ENCODE data around the gene STAB2.

DNA sequence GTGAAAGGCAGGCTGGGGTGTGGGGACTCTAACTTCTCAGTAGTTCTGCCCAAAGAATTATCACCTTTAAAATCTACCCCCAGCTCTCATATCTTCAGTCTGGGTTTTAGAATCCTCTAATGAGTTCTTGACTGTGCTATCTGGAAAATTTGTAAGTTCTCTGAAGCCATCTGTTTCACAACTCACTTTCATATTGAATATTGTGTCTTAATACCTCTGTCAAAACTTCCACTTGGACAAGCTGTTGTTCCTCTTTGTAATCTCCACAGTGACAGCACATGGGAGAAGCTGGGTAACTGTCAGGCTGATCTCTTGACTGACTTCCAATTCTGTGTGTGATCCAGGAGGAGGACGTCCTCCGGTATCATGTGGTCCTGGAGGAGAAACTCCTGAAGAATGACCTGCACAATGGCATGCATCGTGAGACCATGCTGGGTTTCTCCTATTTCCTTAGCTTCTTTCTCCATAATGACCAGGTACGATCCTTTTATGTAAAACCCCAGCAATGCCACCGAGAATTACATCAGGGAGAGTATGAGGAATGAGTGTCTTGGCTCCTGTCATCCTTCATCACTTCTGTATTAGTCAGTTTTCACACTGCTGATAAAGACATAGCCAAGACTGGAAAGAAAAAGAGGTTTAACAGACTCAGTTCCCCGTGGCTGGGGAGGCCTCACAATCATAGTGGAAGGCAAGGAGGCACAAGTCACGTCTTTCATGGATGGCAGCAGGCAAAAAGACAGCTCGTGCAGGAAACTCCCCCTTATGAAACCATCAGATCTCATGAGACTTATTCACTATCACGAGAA is 111.9 kb downstream of the STAB2 start:
- TF ChIP-seq, protein P1, sequence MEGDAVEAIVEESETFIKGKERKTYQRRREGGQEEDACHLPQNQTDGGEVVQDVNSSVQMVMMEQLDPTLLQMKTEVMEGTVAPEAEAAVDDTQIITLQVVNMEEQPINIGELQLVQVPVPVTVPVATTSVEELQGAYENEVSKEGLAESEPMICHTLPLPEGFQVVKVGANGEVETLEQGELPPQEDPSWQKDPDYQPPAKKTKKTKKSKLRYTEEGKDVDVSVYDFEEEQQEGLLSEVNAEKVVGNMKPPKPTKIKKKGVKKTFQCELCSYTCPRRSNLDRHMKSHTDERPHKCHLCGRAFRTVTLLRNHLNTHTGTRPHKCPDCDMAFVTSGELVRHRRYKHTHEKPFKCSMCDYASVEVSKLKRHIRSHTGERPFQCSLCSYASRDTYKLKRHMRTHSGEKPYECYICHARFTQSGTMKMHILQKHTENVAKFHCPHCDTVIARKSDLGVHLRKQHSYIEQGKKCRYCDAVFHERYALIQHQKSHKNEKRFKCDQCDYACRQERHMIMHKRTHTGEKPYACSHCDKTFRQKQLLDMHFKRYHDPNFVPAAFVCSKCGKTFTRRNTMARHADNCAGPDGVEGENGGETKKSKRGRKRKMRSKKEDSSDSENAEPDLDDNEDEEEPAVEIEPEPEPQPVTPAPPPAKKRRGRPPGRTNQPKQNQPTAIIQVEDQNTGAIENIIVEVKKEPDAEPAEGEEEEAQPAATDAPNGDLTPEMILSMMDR (IDR thresholded peaks at IDR 0.05) = no peak
- TF ChIP-seq POLR2A (IDR thresholded peaks at IDR 0.05) = no peak

All from body of pancreas (tissue), 4 donors.